Muscle layer of duodenum (tissue), 2 donors: Measurements from ENCODE around the gene SSBP3.
A peak's percentile ranks its signal among the peaks of the same experiment; 100 is the strongest.

Source experiments
- H3K27ac ChIP-seq: one replicate; pipeline ENCODE4 v1.7.0; 2013; ENCODE audit warnings: mild to moderate bottlenecking, low read length
- H3K27me3 ChIP-seq: one replicate; pipeline ENCODE4 v1.7.0; 2013; ENCODE audit warnings: low read depth, mild to moderate bottlenecking, control low read depth, low read length
- H3K36me3 ChIP-seq, 2 donors: one replicate each; pipeline ENCODE4 v1.7.0; 2013; ENCODE audit warnings: low read length in 2 of 2, control low read depth in 1 of 2, mild to moderate bottlenecking in 1 of 2; ENCODE audit not compliant: insufficient read depth in 2 of 2, control insufficient read depth in 1 of 2
- H3K4me1 ChIP-seq, 2 donors: one replicate each; pipeline ENCODE4 v1.7.0; 2013; ENCODE audit warnings: low read length in 2 of 2, mild to moderate bottlenecking in 2 of 2, control low read depth in 1 of 2, moderate library complexity in 1 of 2; ENCODE audit not compliant: insufficient read depth in 2 of 2, control insufficient read depth in 1 of 2
- H3K4me3 ChIP-seq, 2 donors: one replicate each; pipeline ENCODE4 v1.7.0; 2013; ENCODE audit warnings: low read length in 2 of 2, low read depth in 1 of 2, mild to moderate bottlenecking in 1 of 2
- H3K9me3 ChIP-seq, 2 donors: one replicate each; pipeline ENCODE4 v1.7.0; 2013; ENCODE audit warnings: low read length in 2 of 2, control low read depth in 1 of 2, mild to moderate bottlenecking in 1 of 2; ENCODE audit not compliant: control insufficient read depth in 1 of 2
- donor health status: healthy.

The SSBP3 gene

GRCh38 chr1:54285815-54286345 is 120.3 kb downstream of the SSBP3 start:
- peaks cover 27 to 64% of the 10 kb centered on the region in 2 donors for H3K4me1 ChIP-seq
- no peaks in the 10 kb centered on the region for H3K36me3 ChIP-seq
- no peak overlapping the region for H3K4me3 ChIP-seq
- H3K27ac ChIP-seq = peak overlapping the region; percentile 64
- H3K9me3 ChIP-seq = no peaks in the 10 kb centered on the region
- H3K27me3 ChIP-seq = no peaks in the 10 kb centered on the region

- Histone ChIP-seq H3K27ac (no peak overlapping the region), H3K9me3 (no peaks in the 10 kb centered on the region), H3K4me3 (no peak overlapping the region), H3K4me1 (peaks cover 25 to 56% of the 10 kb centered on the region in 2 donors), H3K27me3 (no peaks in the 10 kb centered on the region), H3K36me3 (peaks cover 0 to 4% of the 10 kb centered on the region in 2 donors)
Measured at GRCh38 chr1:54284781-54285529, 121.2 kb downstream of the SSBP3 start.

- Histone ChIP-seq H3K4me3 (no peak overlapping the region), H3K36me3 (peaks cover 0 to 6% of the 10 kb centered on the region in 2 donors), H3K9me3 (no peaks in the 10 kb centered on the region), H3K27me3 (no peaks in the 10 kb centered on the region), H3K27ac (no peak overlapping the region), H3K4me1 (peaks cover 30 to 57% of the 10 kb centered on the region in 2 donors)
Measured at GRCh38 chr1:54283635-54284385, 122.4 kb downstream of the SSBP3 start.

GRCh38 chr1:54282101-54282847 is 123.9 kb downstream of the SSBP3 start:
- Histone ChIP-seq H3K27ac (no peak overlapping the region), H3K4me1 (peaks cover 33 to 57% of the 10 kb centered on the region in 2 donors), H3K4me3 (no peak overlapping the region), H3K9me3 (no peaks in the 10 kb centered on the region), H3K27me3 (no peaks in the 10 kb centered on the region), H3K36me3 (peaks cover 0 to 6% of the 10 kb centered on the region in 2 donors)

GRCh38 chr1:54280651-54281050 is 125.5 kb downstream of the SSBP3 start:
- Histone ChIP-seq H3K27me3 (no peaks in the 10 kb centered on the region), H3K36me3 (peaks cover 0 to 6% of the 10 kb centered on the region in 2 donors), H3K9me3 (no peaks in the 10 kb centered on the region), H3K4me3 (no peak overlapping the region), H3K4me1 (peaks cover 35 to 54% of the 10 kb centered on the region in 2 donors), H3K27ac (peak overlapping the region; percentile 46)

- H3K4me3 ChIP-seq = no peak overlapping the region
- no peaks in the 10 kb centered on the region for H3K27me3 ChIP-seq
- H3K4me1 ChIP-seq = peaks cover 45 to 64% of the 10 kb centered on the region in 2 donors
- peaks cover 0 to 6% of the 10 kb centered on the region in 2 donors for H3K36me3 ChIP-seq
- no peaks in the 10 kb centered on the region for H3K9me3 ChIP-seq
- peak overlapping the region; percentile 86 for H3K27ac ChIP-seq
Measured at GRCh38 chr1:54279457-54279856, 126.7 kb downstream of the SSBP3 start.

GRCh38 chr1:54278941-54279422 is 127.2 kb downstream of the SSBP3 start:
- Histone ChIP-seq H3K9me3 (no peaks in the 10 kb centered on the region), H3K27me3 (no peaks in the 10 kb centered on the region), H3K4me1 (peaks cover 48 to 68% of the 10 kb centered on the region in 2 donors), H3K27ac (peak overlapping the region; percentile 86), H3K36me3 (peaks cover 0 to 6% of the 10 kb centered on the region in 2 donors), H3K4me3 (no peak overlapping the region)

- Histone ChIP-seq H3K27ac (peak overlapping the region; percentile 86), H3K27me3 (no peaks in the 10 kb centered on the region), H3K9me3 (no peaks in the 10 kb centered on the region), H3K4me1 (peaks cover 56 to 74% of the 10 kb centered on the region in 2 donors), H3K36me3 (peaks cover 0 to 6% of the 10 kb centered on the region in 2 donors), H3K4me3 (peak overlapping the region in 1 of 2 donors; percentile 35)
Measured at GRCh38 chr1:54277451-54278341, 128.5 kb downstream of the SSBP3 start.

- Histone ChIP-seq H3K4me1 (peaks cover 61 to 75% of the 10 kb centered on the region in 2 donors), H3K27ac (peak overlapping the region; percentile 86), H3K9me3 (no peaks in the 10 kb centered on the region)
Measured at GRCh38 chr1:54276617-54277450, 129.4 kb downstream of the SSBP3 start.

More at GRCh38 chr1:54276617-54277450, 129.4 kb downstream of the SSBP3 start:
- H3K36me3 ChIP-seq = peaks cover 0 to 6% of the 10 kb centered on the region in 2 donors
- peak overlapping the region in 1 of 2 donors; percentile 35 for H3K4me3 ChIP-seq
- H3K27me3 ChIP-seq = no peaks in the 10 kb centered on the region
